Prostate gland (tissue), 2 donors: Measurements from ENCODE around the gene CTNNA3. TPM values are rescaled to one million over a fixed set of nuclear protein-coding genes. Genes with fewer than 3 reads are reported as not detected.

Experiments
- DNase-seq: peaks from one replicate; pipeline ENCODE4 v3.0.0-alpha.2; 2019; ENCODE audit warnings: low spot score
- H3K27ac ChIP-seq, 2 donors: fragments of 200-600 bp; sonication (generic); 2 replicates each; pipeline ENCODE4 v1.5.1; 2017 to 2019
- H3K27me3 ChIP-seq: fragments of 200-600 bp; sonication (generic); replicated peaks from 2 replicates; pipeline ENCODE4 v1.5.1; 2019; ENCODE audit not compliant: insufficient read depth
- H3K36me3 ChIP-seq, 2 donors: fragments of 200-600 bp; sonication (generic); 1 replicate in 1 of 2; 2 replicates in 1 of 2; pipeline versions ENCODE4 v1.5.1 to v1.8.1; 2017 to 2019
- H3K4me1 ChIP-seq: fragments of 200-600 bp; sonication (generic); replicated peaks from 2 replicates; pipeline ENCODE4 v1.5.1; 2019
- H3K4me3 ChIP-seq, 2 donors: fragments of 200-600 bp; sonication (generic); 2 replicates each; pipeline ENCODE4 v1.5.1; 2017 to 2019
- H3K9me3 ChIP-seq: fragments of 200-600 bp; sonication (generic); 2 replicates; pipeline ENCODE4 v1.5.1; 2017
- CTCF ChIP-seq, 4 experiments: fragments of 200-600 bp in 2 of 4; fragments of 450-650 bp in 2 of 4; sonication (generic) in 2 of 4; IDR thresholded peaks; 1 replicate in 3 of 4; 2 replicates in 1 of 4; pipeline ENCODE4 v1.5.1; 2016 to 2019; ENCODE audit warnings: antibody characterized with exemption in 4 of 4, mild to moderate bottlenecking in 2 of 4, moderate library complexity in 2 of 4
- POLR2A ChIP-seq: fragments of 450-650 bp; IDR thresholded peaks from one replicate; pipeline ENCODE4 v1.6.1; 2016; ENCODE audit warnings: antibody characterized with exemption, mild to moderate bottlenecking
- POLR2AphosphoS5 ChIP-seq: sonication (generic); formaldehyde crosslinking; IDR thresholded peaks from one replicate; pipeline ENCODE4 v1.6.1; 2017; ENCODE audit warnings: antibody characterized with exemption
- WGBS: methylation state at CpG from one replicate; pipeline ENCODE4 v1.1.5; 2018; 5-methylcytosine and 5-hydroxymethylcytosine counted together
- intact Hi-C: fragments of 100-400 bp; cut with DNase I; formaldehyde crosslinking; loops from one replicate; pipeline ENCODE4 v1.14.2; 2022
- total RNA-seq, 2 donors: library from RNA; depleted of rRNA; stranded (reverse); fragments of >200 nt; gene quantifications; one replicate each; pipeline ENCODE4 v1.1.0, GENCODE V29; 2016

The CTNNA3 gene
- total RNA-seq, 2 donors from 2014 or later: 0.27 to 7.2 TPM

- no peaks in the 10 kb centered on the region for H3K9me3 ChIP-seq
- intact Hi-C loops: no loop called here
- H3K4me1 ChIP-seq: no peaks in the 10 kb centered on the region
- no peak overlapping the region for H3K27ac ChIP-seq
- WGBS: 32% methylated on average over 3 of the region's 3 CpGs
- H3K4me3 ChIP-seq: no peak overlapping the region
- DNase-seq: no peak
- TF ChIP-seq POLR2A: no peak
- TF ChIP-seq POLR2AphosphoS5: no peak
- no peak for TF ChIP-seq CTCF (IDR thresholded peaks at IDR 0.05)
- no peaks in the 10 kb centered on the region for H3K27me3 ChIP-seq
- H3K36me3 ChIP-seq: no peaks in the 10 kb centered on the region
Observed at GRCh38 chr10:65940816-65941662, 1755.0 kb downstream of the CTNNA3 start.

- no peak for TF ChIP-seq CTCF (IDR thresholded peaks at IDR 0.05)
- no peak for TF ChIP-seq POLR2AphosphoS5
- no peaks in the 10 kb centered on the region for H3K4me1 ChIP-seq
- no peaks in the 10 kb centered on the region for H3K36me3 ChIP-seq
- intact Hi-C loops: no loop called here
- no peaks in the 10 kb centered on the region for H3K9me3 ChIP-seq
- H3K4me3 ChIP-seq: no peak overlapping the region
- no peaks in the 10 kb centered on the region for H3K27me3 ChIP-seq
- no peak for DNase-seq
- H3K27ac ChIP-seq: no peak overlapping the region
Observed at GRCh38 chr10:65940105-65940504, 1755.9 kb downstream of the CTNNA3 start.

GRCh38 chr10:65931291-65932070 lies 1764.5 kb downstream of the CTNNA3 start:
- TF ChIP-seq POLR2A (no peak), CTCF (IDR thresholded peaks at IDR 0.05) (no peak), POLR2AphosphoS5 (no peak)
- no peak for DNase-seq

GRCh38 chr10:65911151-65911835 lies 1784.7 kb downstream of the CTNNA3 start:
- TF ChIP-seq POLR2A (no peak), CTCF (IDR thresholded peaks at IDR 0.05) (no peak), POLR2AphosphoS5 (no peak)
- no peaks in the 10 kb centered on the region for H3K4me1 ChIP-seq
- no peak for DNase-seq
- H3K36me3 ChIP-seq: no peaks in the 10 kb centered on the region
- no peak overlapping the region for H3K27ac ChIP-seq
- no peak overlapping the region for H3K4me3 ChIP-seq
- intact Hi-C loops: no loop called here
- no peaks in the 10 kb centered on the region for H3K9me3 ChIP-seq
- WGBS: 0% methylated on average over 1 of the region's 1 CpG
- no peaks in the 10 kb centered on the region for H3K27me3 ChIP-seq

More at GRCh38 chr10:65931291-65932070, 1764.5 kb downstream of the CTNNA3 start:
- intact Hi-C loops: no loop called here
- Histone ChIP-seq H3K27ac (no peak overlapping the region), H3K27me3 (no peaks in the 10 kb centered on the region), H3K36me3 (no peaks in the 10 kb centered on the region), H3K4me1 (no peaks in the 10 kb centered on the region), H3K4me3 (no peak overlapping the region), H3K9me3 (no peaks in the 10 kb centered on the region)
- WGBS: 62% methylated on average over 5 of the region's 5 CpGs
